Adrenal gland (tissue), 12 donors: ENCODE measurements around the gene DNAL1. TPM values are rescaled to one million over a fixed set of nuclear protein-coding genes. Genes with fewer than 3 reads are reported as not detected.

Experiments used
- DNase-seq, 7 donors: peaks; one replicate each; pipeline ENCODE4 v3.0.0-alpha.2; 2019 to 2020
- H3K27ac ChIP-seq, 5 donors: fragments of 200-600 bp; sonication (generic) in 4 of 5; 1 replicate in 3 of 5; 2 replicates in 2 of 5; pipeline versions ENCODE4 v1.5.1 to v1.8.0; 2016 to 2020; ENCODE audit warnings: mild to moderate bottlenecking in 1 of 5
- H3K27me3 ChIP-seq: fragments of 200-600 bp; 2 replicates; pipeline ENCODE4 v1.8.0; 2021
- H3K36me3 ChIP-seq, 2 donors: fragments of 200-600 bp; replicated peaks in 1 of 2; 1 replicate in 1 of 2; 2 replicates in 1 of 2; pipeline versions ENCODE4 v1.5.1 to v1.8.0; 2018 to 2022
- H3K4me1 ChIP-seq, 2 donors: fragments of 200-600 bp; replicated peaks in 1 of 2; 1 replicate in 1 of 2; 2 replicates in 1 of 2; pipeline versions ENCODE4 v1.5.1 to v1.8.0; 2018 to 2021
- H3K4me3 ChIP-seq, 4 donors: fragments of 200-600 bp; sonication (generic) in 3 of 4; one replicate each; pipeline ENCODE4 v1.5.1; 2016 to 2018
- H3K9me3 ChIP-seq, 3 donors: fragments of 200-600 bp; sonication (generic) in 1 of 3; replicated peaks in 1 of 3; 1 replicate in 2 of 3; 2 replicates in 1 of 3; pipeline versions ENCODE4 v1.5.1 to v1.8.0; 2016 to 2021
- POLR2A ChIP-seq, 2 donors: fragments of 450-650 bp; IDR thresholded peaks; one replicate each; pipeline ENCODE4 v1.6.1; 2017; ENCODE audit warnings: antibody characterized with exemption in 2 of 2, mild to moderate bottlenecking in 2 of 2, moderate library complexity in 1 of 2
- WGBS, 4 donors: extraction: QIAGEN DNeasy Blood & Tissue Kit in 2 of 4; methylation state at CpG; one replicate each; pipeline versions ENCODE4 v1.1.5 to v1.1.7; 2013 to 2017; 5-methylcytosine and 5-hydroxymethylcytosine counted together
- intact Hi-C, 2 donors: fragments of 100-400 bp; cut with DNase I; formaldehyde crosslinking; loops; one replicate each; pipeline versions ENCODE4 v1.14.1 to v1.15.0; 2022 to 2023
- polyA plus RNA-seq, 3 donors: library from polyadenylated mRNA; stranded (reverse); fragments of 200-250 nt in 2 of 3; fragments of 350-450 nt in 1 of 3; fragmentation: Illumina TruSeq in 1 of 3; extraction: RNeasy Lipid Tissue Mini Kit (QIAGEN cat#74804) in 1 of 3; gene quantifications; one replicate each; pipeline ENCODE4 v1.2.3, GENCODE V29; 2013 to 2014
- total RNA-seq, 9 donors: library from RNA; depleted of rRNA in 4 of 9; stranded (reverse); fragments of >200 nt in 4 of 9; fragments of 120-200 nt in 1 of 9; fragmentation: NEBNext Ultra II Directional in 1 of 9; extraction: Animal tissue kit (Norgen Biotek cat#: 25700) in 1 of 9; gene quantifications; one replicate each; pipeline versions ENCODE4 v1.1.0 to v1.2.4, GENCODE V29; 2013 to 2023
- TF ChIP-seq, protein P1 (sequence below), 6 experiments: fragments of 450-650 bp in 4 of 6; fragments of 200-600 bp in 2 of 6; sonication (generic) in 1 of 6; IDR thresholded peaks; 1 replicate in 5 of 6; 2 replicates in 1 of 6; pipeline versions ENCODE4 v1.5.1 to v1.8.0; 2016 to 2021; ENCODE audit warnings: antibody characterized with exemption in 6 of 6, mild to moderate bottlenecking in 2 of 6, moderate library complexity in 1 of 6
- donor health status: healthy with polysubstance abuse.
- donor health status: Bipolar disorder and iron deficiency.
- donor health status: DM: yes; HTN: yes; CAD: no.
- donor health status: DM: no; HTN: no; CAD: no.
- donor health status: DM: no; HTN: no; CAD: no.
- donor health status: DM: yes; HTN: yes; CAD: no.

Gene DNAL1
- total and polyA plus RNA-seq, 12 donors: 3.6 to 24.2 (median 13.0) TPM

DNA sequence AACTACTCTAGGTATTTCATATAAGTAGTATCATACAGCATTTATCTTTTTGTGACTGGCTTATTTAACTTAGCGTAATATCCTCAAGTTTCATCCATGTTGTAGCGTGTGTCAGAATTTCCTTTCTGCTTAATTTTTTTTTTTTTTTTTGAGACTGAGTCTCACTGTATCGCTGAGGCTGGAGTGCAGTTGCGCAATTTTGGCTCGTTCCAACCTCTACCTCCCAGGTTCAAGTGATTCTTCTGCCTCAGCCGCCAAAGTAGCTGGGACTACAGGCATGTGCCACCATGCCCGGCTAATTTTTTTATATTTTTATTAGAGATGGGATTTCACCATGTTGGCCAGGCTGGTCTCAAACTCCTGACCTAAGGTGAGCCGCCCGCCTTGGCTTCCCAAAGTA lies 40.5 kb downstream of the DNAL1 start:
- intact Hi-C loops: no loop called here
- DNase-seq: no peak
- no peak overlapping the region for H3K4me3 ChIP-seq
- no peaks in the 10 kb centered on the region for H3K9me3 ChIP-seq
- peaks cover 0 to 5% of the 10 kb centered on the region in 2 donors for H3K36me3 ChIP-seq
- H3K4me1 ChIP-seq: no peaks in the 10 kb centered on the region
- no peak overlapping the region for H3K27ac ChIP-seq
- no peaks in the 10 kb centered on the region for H3K27me3 ChIP-seq
- WGBS, 4 donors: 85 to 95% (median 92%) methylated on average over 9 of the region's 9 CpGs
- TF ChIP-seq, protein P1, sequence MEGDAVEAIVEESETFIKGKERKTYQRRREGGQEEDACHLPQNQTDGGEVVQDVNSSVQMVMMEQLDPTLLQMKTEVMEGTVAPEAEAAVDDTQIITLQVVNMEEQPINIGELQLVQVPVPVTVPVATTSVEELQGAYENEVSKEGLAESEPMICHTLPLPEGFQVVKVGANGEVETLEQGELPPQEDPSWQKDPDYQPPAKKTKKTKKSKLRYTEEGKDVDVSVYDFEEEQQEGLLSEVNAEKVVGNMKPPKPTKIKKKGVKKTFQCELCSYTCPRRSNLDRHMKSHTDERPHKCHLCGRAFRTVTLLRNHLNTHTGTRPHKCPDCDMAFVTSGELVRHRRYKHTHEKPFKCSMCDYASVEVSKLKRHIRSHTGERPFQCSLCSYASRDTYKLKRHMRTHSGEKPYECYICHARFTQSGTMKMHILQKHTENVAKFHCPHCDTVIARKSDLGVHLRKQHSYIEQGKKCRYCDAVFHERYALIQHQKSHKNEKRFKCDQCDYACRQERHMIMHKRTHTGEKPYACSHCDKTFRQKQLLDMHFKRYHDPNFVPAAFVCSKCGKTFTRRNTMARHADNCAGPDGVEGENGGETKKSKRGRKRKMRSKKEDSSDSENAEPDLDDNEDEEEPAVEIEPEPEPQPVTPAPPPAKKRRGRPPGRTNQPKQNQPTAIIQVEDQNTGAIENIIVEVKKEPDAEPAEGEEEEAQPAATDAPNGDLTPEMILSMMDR (IDR thresholded peaks at IDR 0.05): no peak
- no peak for TF ChIP-seq POLR2A (IDR thresholded peaks at IDR 0.05)

DNA sequence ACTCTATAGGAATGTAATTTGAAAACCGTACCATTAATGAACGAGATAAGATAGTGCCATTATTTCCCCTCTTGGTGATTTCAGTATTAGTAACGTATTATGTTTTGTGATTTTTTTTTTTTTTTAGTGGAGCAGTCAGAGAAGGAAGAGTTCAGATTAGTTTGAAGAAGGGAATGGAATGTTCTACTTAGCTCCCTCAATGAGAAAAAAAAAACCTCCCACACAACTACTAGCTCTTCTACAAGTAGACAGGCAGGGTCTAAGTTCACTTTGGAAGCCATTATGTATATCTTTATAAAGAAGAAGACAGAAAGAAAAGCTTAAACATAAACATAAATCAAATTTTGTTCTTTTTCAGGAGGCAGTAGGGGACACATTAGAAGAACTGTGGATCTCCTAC lies 42.1 kb downstream of the DNAL1 start:
- no peak for DNase-seq
- TF ChIP-seq POLR2A (IDR thresholded peaks at IDR 0.05): no peak
- TF ChIP-seq, protein P1 (IDR thresholded peaks at IDR 0.05): no peak
- no peaks in the 10 kb centered on the region for H3K9me3 ChIP-seq
- intact Hi-C loops: no loop called here
- no peaks in the 10 kb centered on the region for H3K4me1 ChIP-seq
- H3K36me3 ChIP-seq: peaks cover 0 to 8% of the 10 kb centered on the region in 2 donors
- WGBS, 4 donors: 77 to 85% (median 83%) methylated on average over 3 of the region's 3 CpGs
- no peaks in the 10 kb centered on the region for H3K27me3 ChIP-seq
- no peak overlapping the region for H3K4me3 ChIP-seq
- H3K27ac ChIP-seq: no peak overlapping the region

- Histone ChIP-seq H3K36me3 (peaks cover 0 to 8% of the 10 kb centered on the region in 2 donors), H3K4me1 (no peaks in the 10 kb centered on the region), H3K9me3 (no peaks in the 10 kb centered on the region), H3K4me3 (no peak overlapping the region), H3K27ac (no peak overlapping the region), H3K27me3 (no peaks in the 10 kb centered on the region)
- WGBS, 4 donors: 96 to 98% (median 96%) methylated on average over 2 of the region's 2 CpGs
- intact Hi-C loops: no loop called here
- no peak for DNase-seq
- TF ChIP-seq, protein P1 (IDR thresholded peaks at IDR 0.05): no peak
- no peak for TF ChIP-seq POLR2A (IDR thresholded peaks at IDR 0.05)
Measured at GRCh38 chr14:73694083-73694482, 49.3 kb downstream of the DNAL1 start.

GRCh38 chr14:73695082-73695481 lies 50.3 kb downstream of the DNAL1 start:
- intact Hi-C loops: no loop called here
- Histone ChIP-seq H3K27me3 (no peaks in the 10 kb centered on the region), H3K27ac (no peak overlapping the region), H3K9me3 (no peaks in the 10 kb centered on the region), H3K4me1 (no peaks in the 10 kb centered on the region), H3K36me3 (peaks cover 0 to 3% of the 10 kb centered on the region in 2 donors), H3K4me3 (no peak overlapping the region)
- TF ChIP-seq, protein P1 (IDR thresholded peaks at IDR 0.05): no peak
- TF ChIP-seq POLR2A (IDR thresholded peaks at IDR 0.05): no peak
- WGBS, 4 donors: 88 to 98% (median 96%) methylated on average over 2 of the region's 2 CpGs
- no peak for DNase-seq
